Astrocyte (in vitro differentiated cells and primary cell): ENCODE data around the gene ITK. TPM values are rescaled to one million over a fixed set of nuclear protein-coding genes. Genes with fewer than 3 reads are reported as not detected.
"Not testable (repeated sequence)": the region's sequence is repeated elsewhere in the genome, so short reads cannot be mapped to it uniquely, and the experiment has no call there.

Experiments
- DNase-seq: peaks from one replicate; pipeline ENCODE4 v3.0.0-alpha.2; 2010; ENCODE audit warnings: low read depth
- FAIRE-seq: peaks from 2 replicates; lab custom pipeline; 2011; peaks lifted over from hg19 to GRCh38; lab: Jason Lieb, UNC
- H2AFZ ChIP-seq: 2 replicates; pipeline ENCODE4 v1.6.0; 2012; ENCODE audit warnings: low read depth, low read length, inconsistent platforms
- H3K27ac ChIP-seq: 2 replicates; pipeline ENCODE4 v1.5.1; 2011; ENCODE audit warnings: low read depth, low read length, inconsistent platforms
- H3K27me3 ChIP-seq: 2 replicates; pipeline ENCODE4 v1.6.0; 2011; ENCODE audit warnings: low read length, inconsistent platforms; ENCODE audit not compliant: insufficient read depth
- H3K36me3 ChIP-seq: 2 replicates; pipeline ENCODE4 v1.5.1; 2011; ENCODE audit warnings: low read length, inconsistent platforms; ENCODE audit not compliant: insufficient read depth
- H3K4me1 ChIP-seq: 2 replicates; pipeline ENCODE4 v1.5.1; 2011; ENCODE audit warnings: low read length, inconsistent platforms; ENCODE audit not compliant: insufficient read depth
- H3K4me2 ChIP-seq: 2 replicates; pipeline ENCODE4 v1.6.0; 2012; ENCODE audit warnings: low read length, inconsistent platforms
- H3K4me3 ChIP-seq: 2 replicates; pipeline ENCODE4 v1.5.1; 2011; ENCODE audit warnings: low read depth, mild to moderate bottlenecking, low read length, inconsistent platforms; ENCODE audit not compliant: insufficient read depth
- H3K79me2 ChIP-seq: 2 replicates; pipeline ENCODE4 v1.6.0; 2012; ENCODE audit warnings: mild to moderate bottlenecking, low read length, inconsistent platforms; ENCODE audit not compliant: insufficient read depth
- H3K9ac ChIP-seq: 2 replicates; pipeline ENCODE4 v1.6.0; 2012; ENCODE audit warnings: mild to moderate bottlenecking, low read length, inconsistent platforms
- H3K9me3 ChIP-seq: 2 replicates; pipeline ENCODE4 v1.5.1; 2012; ENCODE audit warnings: low read depth, mild to moderate bottlenecking, low read length, inconsistent platforms; ENCODE audit not compliant: insufficient read depth
- H4K20me1 ChIP-seq: 2 replicates; pipeline ENCODE4 v1.6.0; 2012; ENCODE audit warnings: low read length, inconsistent platforms; ENCODE audit not compliant: insufficient read depth
- H3K27ac Mint-ChIP-seq: one replicate; pipeline ENCODE4 v1.8.0; 2021; ENCODE audit warnings: mild to moderate bottlenecking, mixed read lengths; ENCODE audit not compliant: unreplicated experiment
- H3K27me3 Mint-ChIP-seq: one replicate; pipeline ENCODE4 v1.8.0; 2021; ENCODE audit warnings: low read depth, mixed read lengths; ENCODE audit not compliant: unreplicated experiment
- H3K36me3 Mint-ChIP-seq: one replicate; pipeline ENCODE4 v1.8.0; 2021; ENCODE audit warnings: low read depth, mixed read lengths; ENCODE audit not compliant: unreplicated experiment
- H3K4me1 Mint-ChIP-seq: one replicate; pipeline ENCODE4 v1.8.0; 2021; ENCODE audit warnings: low read depth, mixed read lengths; ENCODE audit not compliant: unreplicated experiment
- H3K4me3 Mint-ChIP-seq: one replicate; pipeline ENCODE4 v1.8.0; 2021; ENCODE audit warnings: mild to moderate bottlenecking, moderate library complexity, mixed read lengths; ENCODE audit not compliant: unreplicated experiment
- H3K9me3 Mint-ChIP-seq: one replicate; pipeline ENCODE4 v1.8.0; 2021; ENCODE audit warnings: mild to moderate bottlenecking, mixed read lengths; ENCODE audit not compliant: unreplicated experiment
- CTCF ChIP-seq: IDR thresholded peaks from 2 replicates; pipeline ENCODE4 v1.5.1; 2011; ENCODE audit warnings: low read depth, mild to moderate bottlenecking, inconsistent platforms, low read length, moderate library complexity; ENCODE audit not compliant: insufficient read depth
- EZH2 ChIP-seq: IDR thresholded peaks from 2 replicates; pipeline ENCODE4 v1.6.1; 2012; ENCODE audit warnings: mild to moderate bottlenecking, low read length, inconsistent platforms; ENCODE audit not compliant: insufficient read depth
- total RNA-seq: library from RNA; stranded (reverse); gene quantifications from 2 replicates; pipeline ENCODE4 v1.2.1, GENCODE V29; 2021

Gene ITK
- total RNA-seq, 1 donor from 2014 or later, result 0.48 TPM

- H3K4me1 ChIP-seq, result no peaks in the 10 kb centered on the region
- no peaks in the 10 kb centered on the region for H3K9me3 ChIP-seq
- no peak for DNase-seq
- H3K4me1 Mint-ChIP-seq, result no peaks in the 10 kb centered on the region
- H3K36me3 ChIP-seq, result no peaks in the 10 kb centered on the region
- no peak overlapping the region for H3K4me3 Mint-ChIP-seq
- H3K27ac ChIP-seq, result no peak overlapping the region
- no peaks in the 10 kb centered on the region for H3K36me3 Mint-ChIP-seq
- H3K27me3 ChIP-seq, result peaks cover 11% of the 10 kb centered on the region
- no peak overlapping the region for H3K4me3 ChIP-seq
- H3K27me3 Mint-ChIP-seq, result peaks cover 19% of the 10 kb centered on the region
- peaks cover 5% of the 10 kb centered on the region for H3K9me3 Mint-ChIP-seq
- H3K79me2 ChIP-seq, result no peaks in the 10 kb centered on the region
- no peak for TF ChIP-seq EZH2
- no peak overlapping the region for H3K9ac ChIP-seq
- no peak overlapping the region for H3K4me2 ChIP-seq
- no peaks in the 10 kb centered on the region for H4K20me1 ChIP-seq
- H2AFZ ChIP-seq, result no peak overlapping the region
- no peak overlapping the region for H3K27ac Mint-ChIP-seq
- FAIRE-seq, result no peak
Measured at GRCh38 chr5:157182143-157182757, 1.6 kb downstream of the ITK start.

- Mint-ChIP-seq H3K36me3 (no peaks in the 10 kb centered on the region), H3K4me1 (no peaks in the 10 kb centered on the region), H3K4me3 (no peak overlapping the region), H3K27me3 (peaks cover 21% of the 10 kb centered on the region), H3K27ac (no peak overlapping the region), H3K9me3 (no peaks in the 10 kb centered on the region)
- Histone ChIP-seq H3K4me2 (no peak overlapping the region), H4K20me1 (no peaks in the 10 kb centered on the region), H3K27ac (no peak overlapping the region), H3K4me3 (no peak overlapping the region), H3K36me3 (no peaks in the 10 kb centered on the region), H3K79me2 (no peaks in the 10 kb centered on the region), H3K9ac (no peak overlapping the region), H3K27me3 (peaks cover 11% of the 10 kb centered on the region), H3K4me1 (no peaks in the 10 kb centered on the region), H3K9me3 (no peaks in the 10 kb centered on the region), H2AFZ (no peak overlapping the region)
- FAIRE-seq (no peak), DNase-seq (no peak)
- TF ChIP-seq CTCF, result no peak
- no peak for TF ChIP-seq EZH2
Measured at GRCh38 chr5:157184117-157184670, 3.6 kb downstream of the ITK start.

GRCh38 chr5:157185122-157185521 lies 4.5 kb downstream of the ITK start:
- not testable (repeated sequence) for H3K79me2 ChIP-seq, H3K9ac ChIP-seq, H3K4me3 ChIP-seq, FAIRE-seq, H3K4me3 Mint-ChIP-seq, H3K9me3 Mint-ChIP-seq, DNase-seq, H3K36me3 ChIP-seq, H2AFZ ChIP-seq, H4K20me1 ChIP-seq, H3K4me2 ChIP-seq, H3K36me3 Mint-ChIP-seq, H3K9me3 ChIP-seq, H3K27ac Mint-ChIP-seq, H3K4me1 Mint-ChIP-seq, H3K27ac ChIP-seq, H3K4me1 ChIP-seq
- peaks cover 21% of the 10 kb centered on the region for H3K27me3 Mint-ChIP-seq
- H3K27me3 ChIP-seq, result peaks cover 11% of the 10 kb centered on the region
